ENCODE data around the gene PRKG1. TPM values are rescaled to one million over a fixed set of nuclear protein-coding genes. Genes with fewer than 3 reads are reported as not detected.
"Not testable (repeated sequence)": the region's sequence is repeated elsewhere in the genome, so short reads cannot be mapped to it uniquely, and the experiment has no call there.

The PRKG1 gene
- total RNA-seq, 1 experiment from 2014 or later: not detected

DNA sequence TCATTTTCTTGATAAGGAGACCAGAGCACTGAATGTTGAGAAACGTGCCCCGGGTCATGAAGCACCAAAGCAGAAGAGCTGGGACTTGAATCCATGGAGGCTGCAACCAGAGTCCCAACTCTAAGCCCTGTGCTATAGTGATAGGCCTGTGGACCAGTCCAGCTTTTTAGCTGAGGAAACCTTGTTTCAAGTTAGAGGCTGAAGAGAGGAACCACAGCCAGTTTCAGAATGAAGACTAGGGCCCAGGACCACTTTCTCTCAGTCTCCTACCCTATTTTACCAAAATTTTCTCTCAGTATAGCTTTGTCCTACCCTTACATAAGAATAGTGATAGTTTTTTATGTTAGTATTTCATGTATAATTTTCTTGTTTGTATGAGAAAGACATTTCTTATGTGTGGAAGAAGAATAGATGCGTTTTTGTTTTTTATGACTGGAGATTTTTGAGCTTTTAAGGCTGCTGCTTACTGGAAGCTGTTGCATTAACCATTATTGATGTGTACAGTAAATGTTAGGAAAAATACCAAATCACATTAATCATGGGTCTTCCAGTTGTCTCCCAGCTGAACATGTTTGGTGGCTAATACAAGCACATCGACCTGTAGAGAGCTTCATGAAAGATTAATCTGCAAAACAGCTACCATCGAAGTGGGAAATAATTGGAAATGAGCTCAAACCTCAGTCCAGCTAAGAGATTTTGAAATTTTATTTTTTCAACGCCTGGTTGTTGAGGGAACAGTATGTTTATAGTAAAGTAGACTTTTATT, 670.1 kb downstream of the PRKG1 start:
- no peak for DNase-seq (ENCODE audit: low read depth)
- in situ Hi-C loops (cut with HindIII; ENCODE audit: low pct_unique_long_range_greater_than_20kb, low sequenced_read_pairs): no loop called here

DNA sequence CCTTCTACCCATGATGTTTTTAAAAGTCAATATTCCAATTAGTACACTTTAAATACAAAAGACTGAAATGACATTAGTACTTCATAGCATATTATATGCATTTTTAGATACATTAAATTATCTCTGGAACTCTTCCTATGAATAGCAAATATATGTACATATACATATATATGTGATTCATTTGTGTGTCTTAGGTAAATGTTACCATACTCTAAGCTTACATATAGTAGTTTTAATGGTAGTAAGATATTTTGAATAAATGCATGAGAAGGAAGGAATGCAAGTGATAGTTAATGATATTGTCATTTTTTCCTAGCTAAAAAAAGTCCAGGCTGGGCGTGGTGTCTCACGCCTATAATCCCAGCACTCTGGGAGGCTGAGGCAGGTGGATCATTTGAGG, 671.1 kb downstream of the PRKG1 start:
- in situ Hi-C loops (cut with HindIII; ENCODE audit: low pct_unique_long_range_greater_than_20kb, low sequenced_read_pairs): no loop called here
- DNase-seq (ENCODE audit: low read depth): no peak

- no peak for DNase-seq (ENCODE audit: low read depth)
- in situ Hi-C loops (cut with HindIII; ENCODE audit: low pct_unique_long_range_greater_than_20kb, low sequenced_read_pairs): no loop called here
Measured at GRCh38 chr10:51747216-51747615, 672.9 kb downstream of the PRKG1 start.

DNA sequence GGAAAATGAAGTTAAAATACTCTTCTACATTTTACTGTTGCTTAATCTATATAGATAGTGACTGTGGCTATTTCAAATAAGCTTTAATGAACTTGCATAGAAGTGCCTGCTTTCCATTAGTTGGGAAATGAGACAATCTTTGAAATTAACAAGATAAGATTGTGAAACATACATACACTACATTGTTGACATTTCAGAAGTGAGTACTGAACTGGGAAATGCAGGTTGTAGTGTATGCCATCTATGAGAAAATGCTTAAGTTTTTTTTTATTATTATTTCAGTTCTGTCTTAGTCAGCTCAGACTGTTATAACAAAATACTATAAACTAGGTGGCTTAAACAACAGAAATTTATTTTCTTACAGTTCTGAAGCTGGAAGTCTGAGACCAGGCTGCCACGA, 674.7 kb downstream of the PRKG1 start:
- DNase-seq (ENCODE audit: low read depth): no peak
- in situ Hi-C loops (cut with HindIII; ENCODE audit: low pct_unique_long_range_greater_than_20kb, low sequenced_read_pairs): no loop called here

GRCh38 chr10:51758366-51758765, 684.1 kb downstream of the PRKG1 start:
- in situ Hi-C loops (cut with HindIII; ENCODE audit: low pct_unique_long_range_greater_than_20kb, low sequenced_read_pairs): no loop called here
- no peak for DNase-seq (ENCODE audit: low read depth)

DNA sequence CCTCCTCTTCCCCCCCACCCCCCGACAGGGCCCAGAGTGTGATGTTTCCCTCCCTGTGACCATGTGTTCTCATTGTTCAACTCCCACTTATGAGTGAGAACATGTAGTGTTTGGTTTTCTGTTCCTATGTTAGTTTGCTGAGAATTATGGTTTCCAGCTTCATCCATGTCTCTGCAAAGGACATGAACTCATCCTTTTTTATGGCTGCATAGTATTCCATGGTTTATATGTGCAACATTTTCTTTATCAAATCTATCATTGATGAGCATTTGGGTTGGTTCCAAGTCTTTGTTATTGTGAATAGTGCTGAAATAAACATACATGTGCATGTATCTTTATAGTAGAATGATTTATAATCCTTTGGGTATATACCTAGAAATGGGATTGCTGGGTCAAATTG, 684.6 kb downstream of the PRKG1 start:
- DNase-seq (ENCODE audit: low read depth); in situ Hi-C loops (cut with HindIII; ENCODE audit: low pct_unique_long_range_greater_than_20kb, low sequenced_read_pairs): not testable (repeated sequence)

DNA sequence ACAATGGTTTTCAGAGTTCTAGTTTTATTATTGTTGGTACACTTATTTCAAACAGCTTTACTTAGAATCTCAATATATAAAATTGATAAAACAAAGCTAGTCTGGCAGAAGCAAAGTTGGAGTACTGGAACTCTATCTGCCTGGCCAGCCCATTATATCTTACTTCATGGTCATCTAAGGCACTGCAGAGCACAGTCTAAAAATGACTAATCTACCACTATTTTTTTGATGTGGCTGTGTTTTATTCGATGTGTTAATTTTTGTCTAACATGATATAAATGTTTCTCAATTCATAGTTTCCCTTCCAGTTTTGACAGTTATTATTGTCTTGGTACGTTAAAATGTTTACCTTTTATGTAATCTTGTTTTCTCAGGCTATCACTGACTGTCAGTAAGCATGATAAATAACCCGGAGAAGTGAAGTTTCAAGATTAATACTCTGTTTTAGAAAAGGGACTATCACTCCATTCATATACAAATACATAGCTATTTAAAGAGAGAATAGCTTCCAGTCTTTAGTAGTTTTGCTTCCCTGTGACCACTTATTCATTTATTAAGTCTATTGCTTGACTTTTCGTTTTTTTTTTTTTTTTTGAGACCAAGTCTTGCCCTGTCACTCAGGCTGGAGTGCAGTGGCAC, 685.7 kb downstream of the PRKG1 start:
- no peak for DNase-seq (ENCODE audit: low read depth)
- in situ Hi-C loops (cut with HindIII; ENCODE audit: low pct_unique_long_range_greater_than_20kb, low sequenced_read_pairs): no loop called here

- in situ Hi-C loops (cut with HindIII; ENCODE audit: low pct_unique_long_range_greater_than_20kb, low sequenced_read_pairs): no loop called here
- DNase-seq (ENCODE audit: low read depth): no peak
Measured at GRCh38 chr10:51760864-51761640, 686.8 kb downstream of the PRKG1 start.

GRCh38 chr10:51763746-51764145, 689.5 kb downstream of the PRKG1 start:
- in situ Hi-C loops (cut with HindIII; ENCODE audit: low pct_unique_long_range_greater_than_20kb, low sequenced_read_pairs): no loop called here
- DNase-seq (ENCODE audit: low read depth): no peak

- DNase-seq (ENCODE audit: low read depth): no peak
- in situ Hi-C loops (cut with HindIII; ENCODE audit: low pct_unique_long_range_greater_than_20kb, low sequenced_read_pairs): no loop called here
Measured at GRCh38 chr10:51765284-51765971, 691.1 kb downstream of the PRKG1 start.

DNA sequence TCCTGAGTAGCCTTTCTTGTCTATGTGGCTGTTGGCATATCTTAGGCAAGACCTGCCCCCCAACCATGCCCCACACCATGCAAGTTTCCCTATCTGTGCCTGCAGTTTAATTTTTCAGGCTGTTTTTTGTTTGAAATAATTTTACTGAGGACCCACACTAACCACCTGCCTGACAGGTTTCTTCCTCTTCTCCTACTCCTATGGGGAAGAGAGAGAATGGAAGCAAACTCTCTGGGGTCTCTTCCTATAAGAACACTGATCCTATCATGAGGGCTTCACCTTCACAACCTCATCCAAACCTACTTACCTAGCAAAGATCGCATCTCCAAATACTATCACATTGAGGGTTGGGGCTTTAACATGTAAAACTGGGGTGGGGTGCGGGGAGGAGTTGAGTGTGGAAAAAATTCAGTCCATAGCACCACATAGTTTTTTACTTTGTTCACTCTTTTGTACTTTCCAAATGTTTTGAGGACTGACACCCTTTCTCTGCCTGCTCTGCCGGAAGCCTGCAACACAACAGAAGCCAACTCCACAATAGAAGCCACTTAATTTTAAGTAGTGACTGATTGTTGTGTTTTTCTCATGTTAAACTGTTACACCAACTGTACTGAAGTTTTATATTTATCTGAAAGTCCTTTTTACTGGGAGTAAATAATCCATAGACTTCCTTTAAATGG, 692.3 kb downstream of the PRKG1 start:
- in situ Hi-C loops (cut with HindIII; ENCODE audit: low pct_unique_long_range_greater_than_20kb, low sequenced_read_pairs): no loop called here
- no peak for DNase-seq (ENCODE audit: low read depth)

DNA sequence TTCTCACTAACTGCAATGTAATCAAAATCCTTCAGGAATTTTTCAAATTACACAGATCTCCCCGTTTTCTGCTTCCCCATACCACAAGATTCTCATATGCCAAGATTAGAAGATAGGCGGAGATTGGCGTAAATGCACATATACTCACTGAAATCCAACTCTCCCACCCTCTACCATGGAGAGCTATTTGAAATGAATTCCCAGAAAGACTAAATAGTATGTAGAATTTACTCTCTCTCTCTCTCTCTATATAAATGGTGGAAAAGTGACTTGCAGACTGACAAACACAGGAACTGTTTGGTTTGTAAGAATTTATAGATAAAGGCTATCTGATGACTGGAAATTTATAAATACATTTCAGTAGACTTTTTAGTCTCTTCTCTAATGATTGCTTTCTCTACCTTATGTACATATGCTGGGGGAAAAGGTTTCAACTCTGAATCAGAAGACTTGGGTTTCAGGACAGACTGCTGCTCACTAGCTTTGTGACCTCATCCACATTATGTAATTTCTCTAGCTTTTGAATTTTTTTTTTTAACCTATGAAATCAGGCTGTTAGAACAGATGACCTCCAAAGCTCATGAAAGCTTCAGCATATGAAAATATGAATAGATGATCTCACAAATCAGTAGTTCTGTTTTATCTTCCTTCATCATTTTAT, 692.9 kb downstream of the PRKG1 start:
- in situ Hi-C loops (cut with HindIII; ENCODE audit: low pct_unique_long_range_greater_than_20kb, low sequenced_read_pairs): no loop called here
- no peak for DNase-seq (ENCODE audit: low read depth)

GRCh38 chr10:51768886-51769465, 694.7 kb downstream of the PRKG1 start:
- DNase-seq (ENCODE audit: low read depth): no peak
- in situ Hi-C loops (cut with HindIII; ENCODE audit: low pct_unique_long_range_greater_than_20kb, low sequenced_read_pairs): no loop called here

DNA sequence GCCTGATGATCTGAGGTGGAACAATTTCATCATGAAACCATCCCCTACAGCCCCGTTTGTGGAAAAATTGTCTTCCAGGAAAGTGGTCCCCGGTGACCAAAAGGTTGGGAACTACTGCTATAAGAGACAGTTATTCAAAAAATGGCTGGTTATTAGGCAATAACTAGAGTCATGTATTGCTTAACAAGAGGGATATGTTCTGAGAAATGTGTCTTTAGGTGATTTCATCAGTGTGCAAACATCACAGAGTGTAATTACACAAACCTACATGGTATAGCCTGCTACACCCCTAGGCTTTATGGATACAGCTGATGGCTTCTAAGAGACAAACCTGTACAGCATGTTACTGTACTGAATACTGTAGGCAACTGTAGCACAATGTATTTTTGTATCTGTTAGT, 696.4 kb downstream of the PRKG1 start:
- in situ Hi-C loops (cut with HindIII; ENCODE audit: low pct_unique_long_range_greater_than_20kb, low sequenced_read_pairs): no loop called here
- DNase-seq (ENCODE audit: low read depth): no peak

- DNase-seq (ENCODE audit: low read depth): no peak
- in situ Hi-C loops (cut with HindIII; ENCODE audit: low pct_unique_long_range_greater_than_20kb, low sequenced_read_pairs): no loop called here
Measured at GRCh38 chr10:51772387-51772786, 698.1 kb downstream of the PRKG1 start.

DNA sequence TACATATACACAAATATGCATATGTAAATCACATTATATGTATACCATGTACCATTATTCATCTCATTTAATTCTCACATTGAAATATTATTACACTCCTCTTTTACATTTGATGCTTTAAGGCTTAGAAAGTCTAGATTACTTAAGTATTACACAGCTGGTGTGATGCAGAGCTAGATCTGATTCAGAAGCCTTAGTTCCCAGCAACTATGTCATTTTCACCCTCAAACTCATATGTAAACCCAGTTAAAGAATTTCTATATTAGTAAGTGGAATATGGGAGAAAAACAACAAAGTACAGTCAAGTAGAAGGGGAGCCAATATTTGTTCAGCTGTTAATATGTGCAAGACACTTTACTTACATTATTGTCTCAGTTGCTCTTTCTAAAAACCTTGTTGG, 699.4 kb downstream of the PRKG1 start:
- in situ Hi-C loops (cut with HindIII; ENCODE audit: low pct_unique_long_range_greater_than_20kb, low sequenced_read_pairs): no loop called here
- DNase-seq (ENCODE audit: low read depth): no peak

DNA sequence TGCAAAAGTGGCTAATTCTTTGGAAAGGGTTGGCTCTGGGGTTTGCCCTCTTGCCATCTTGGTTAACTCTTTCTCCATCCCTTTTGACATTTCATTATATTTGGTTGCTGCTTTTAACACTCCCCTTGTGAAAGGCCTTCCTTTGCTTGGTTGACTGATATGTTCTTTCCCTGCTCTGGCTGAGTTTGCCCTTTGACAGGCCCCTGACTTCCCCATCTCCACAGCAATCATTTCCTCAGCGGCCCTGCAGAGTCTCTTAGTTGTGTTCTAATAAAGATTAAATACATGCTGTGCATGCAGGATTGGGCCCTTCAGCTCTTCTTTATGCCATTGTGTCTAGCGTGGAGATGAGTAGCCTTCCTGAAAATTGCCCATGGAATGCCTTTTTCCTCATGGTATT, 709.7 kb downstream of the PRKG1 start:
- in situ Hi-C loops (cut with HindIII; ENCODE audit: low pct_unique_long_range_greater_than_20kb, low sequenced_read_pairs): no loop called here
- DNase-seq (ENCODE audit: low read depth): no peak
